HG03460 (cell line): ENCODE measurements around the gene WDR17.

Experiments used
- ATAC-seq: cut with Tn5 transposase; IDR thresholded peaks from one replicate; pipeline ENCODE4 v1.9.1; 2021; ENCODE audit not compliant: unreplicated experiment

WDR17 gene

DNA sequence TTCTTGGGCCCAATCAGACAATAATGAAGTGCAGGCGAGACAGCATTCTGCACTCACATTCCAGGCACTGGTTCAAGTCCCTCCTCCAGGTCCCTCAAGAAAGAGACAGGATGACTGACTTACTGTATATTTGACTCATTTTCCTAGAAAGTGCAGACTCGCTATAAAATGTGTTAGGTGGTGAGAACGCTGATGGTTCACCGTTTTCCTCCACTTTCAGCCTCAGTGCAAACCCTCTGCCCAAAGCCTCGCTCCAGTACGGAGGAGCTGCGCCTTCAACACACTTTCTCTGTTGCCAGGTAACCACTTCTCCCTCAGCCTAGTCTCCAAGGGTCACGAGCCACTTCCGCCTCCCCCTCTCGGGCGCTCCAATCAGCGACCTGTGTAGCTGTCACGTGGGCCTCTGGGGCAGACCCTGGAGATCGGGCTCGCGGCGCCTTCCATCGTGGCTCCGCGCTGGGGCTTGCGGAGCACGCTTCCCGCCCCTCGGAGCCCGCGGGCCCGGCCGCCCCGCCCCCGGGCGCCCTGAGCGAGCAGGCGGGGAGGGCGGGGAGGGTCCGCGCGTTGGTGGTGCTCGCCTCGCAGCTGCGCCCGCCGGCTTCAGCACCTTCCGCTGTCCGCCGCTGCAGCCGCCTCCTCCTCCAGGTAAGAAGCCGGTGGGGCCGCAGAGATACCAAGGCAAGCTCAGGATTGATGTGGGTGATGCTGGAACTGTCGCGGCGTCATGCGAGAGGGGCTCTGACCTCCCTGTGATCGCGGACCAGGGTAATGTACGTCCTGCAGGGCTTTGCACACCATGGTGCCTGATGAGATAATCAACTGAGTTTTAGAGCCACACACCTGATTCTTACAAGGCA lies at the start of gene WDR17:
WDR17 (plus strand) TSS at position 407 of the 857 bp plus-strand sequence. CDS start 45,740 bp downstream, outside the sequence.
- peak; percentile 100 for ATAC-seq

DNA sequence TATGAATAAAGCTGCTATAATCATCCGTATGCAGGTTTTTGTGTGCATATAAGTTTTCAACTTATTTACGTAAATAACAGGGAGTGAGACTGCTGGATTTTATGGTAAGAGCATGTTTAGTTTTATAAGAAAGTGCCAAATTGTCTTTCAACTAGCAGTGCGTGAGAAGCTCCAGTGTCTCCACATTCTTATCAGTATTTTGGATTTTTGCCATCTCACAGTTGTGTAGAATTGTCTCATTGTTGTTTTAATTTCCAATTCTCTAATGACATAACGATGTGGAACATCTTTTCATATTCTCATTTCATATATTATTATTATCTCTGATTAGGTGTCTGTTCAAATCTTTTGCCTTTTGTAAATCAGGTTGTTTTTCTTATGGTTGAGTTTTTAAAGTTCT lies 49.0 kb upstream of the WDR17 start:
- no peak for ATAC-seq

DNA sequence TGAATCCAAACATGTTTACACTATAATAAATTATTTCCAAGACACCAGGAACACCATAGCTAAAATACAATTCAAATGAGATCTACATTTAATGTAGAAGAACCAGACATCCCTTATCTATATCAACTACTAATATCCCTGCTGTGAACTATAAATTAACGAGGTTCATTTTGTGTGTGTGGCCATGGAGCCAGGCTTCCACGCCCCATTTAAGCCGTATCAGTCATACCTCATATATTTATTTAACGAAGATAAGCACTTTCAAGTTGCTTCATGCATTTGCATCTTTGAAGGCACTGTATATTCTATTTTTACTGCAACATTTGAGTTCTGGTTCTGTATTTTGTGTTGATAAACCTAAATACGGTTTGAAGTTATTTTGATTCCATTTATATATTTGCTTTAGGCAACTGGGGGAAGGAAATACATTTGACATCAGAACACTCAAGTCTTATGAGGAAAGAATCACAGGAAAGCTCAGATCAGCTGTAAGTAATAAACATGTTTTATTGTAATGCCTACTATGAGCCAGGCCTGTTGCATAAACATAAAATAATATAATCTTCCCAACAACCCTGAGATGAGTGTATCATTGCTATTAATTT lies 45.1 kb upstream of the WDR17 start:
- ATAC-seq: no peak

DNA sequence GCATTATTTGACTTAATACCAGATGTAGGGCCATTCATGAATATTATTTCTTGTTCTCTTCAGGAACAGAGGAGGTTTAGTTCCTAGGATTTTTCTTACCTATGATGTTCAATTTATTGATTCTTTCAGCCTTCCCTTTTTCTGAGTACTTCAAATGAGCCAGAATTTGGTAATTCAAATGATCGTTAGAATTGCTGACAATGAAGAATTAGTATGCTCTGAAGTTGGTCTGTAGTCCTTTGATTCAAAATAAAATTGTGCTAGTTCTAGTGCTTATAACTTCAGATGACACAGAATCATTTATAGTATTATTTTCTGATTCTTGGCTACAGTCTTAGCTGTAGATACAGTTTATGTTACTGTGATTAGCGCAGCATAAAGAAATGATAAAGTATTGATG lies 35.2 kb upstream of the WDR17 start:
- ATAC-seq: no peak

- no peak for ATAC-seq
Observed at GRCh38 chr4:176031922-176032321, 33.7 kb upstream of the WDR17 start.

DNA sequence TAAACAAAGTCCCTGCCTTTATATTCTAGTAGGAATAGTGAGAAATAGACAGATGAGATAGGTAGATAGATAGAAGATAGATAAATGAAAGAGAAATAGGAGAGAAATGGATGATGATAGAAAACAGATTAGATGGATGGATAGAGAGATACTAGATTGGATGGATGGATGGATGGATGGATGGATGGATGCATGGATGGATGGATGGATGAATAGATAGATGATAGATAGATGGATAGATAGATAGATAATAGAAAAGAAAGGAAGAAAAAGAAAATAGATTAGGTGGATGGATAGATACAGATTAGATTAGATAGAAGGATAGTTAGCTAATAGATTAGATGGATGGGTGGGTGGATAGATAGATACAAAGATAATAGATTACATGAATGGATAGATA lies 33.2 kb upstream of the WDR17 start:
- no peak for ATAC-seq

GRCh38 chr4:176034499-176034898 lies 31.1 kb upstream of the WDR17 start:
- ATAC-seq: no peak

DNA sequence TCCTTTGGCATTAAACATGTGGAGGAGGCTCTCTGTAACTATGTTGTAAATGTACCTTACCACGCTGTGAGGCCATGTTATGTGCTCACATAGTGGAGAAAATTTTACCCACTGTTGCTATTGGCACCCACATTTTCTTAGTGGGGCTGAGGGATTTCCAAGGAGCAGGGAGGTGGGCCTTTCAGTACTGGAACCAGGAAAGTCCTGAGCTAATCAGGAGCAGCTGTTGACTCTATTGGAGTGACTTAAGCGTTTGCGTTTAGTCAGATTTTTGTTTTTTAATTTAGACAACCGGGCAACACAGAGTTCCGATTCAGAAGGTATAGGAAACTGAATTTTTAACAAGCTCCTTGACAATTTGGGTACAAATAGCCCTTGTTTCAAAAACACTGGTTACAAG lies 30.7 kb upstream of the WDR17 start:
- ATAC-seq: no peak

- peak; percentile 80 for ATAC-seq
Observed at GRCh38 chr4:176036585-176037205, 28.9 kb upstream of the WDR17 start.

DNA sequence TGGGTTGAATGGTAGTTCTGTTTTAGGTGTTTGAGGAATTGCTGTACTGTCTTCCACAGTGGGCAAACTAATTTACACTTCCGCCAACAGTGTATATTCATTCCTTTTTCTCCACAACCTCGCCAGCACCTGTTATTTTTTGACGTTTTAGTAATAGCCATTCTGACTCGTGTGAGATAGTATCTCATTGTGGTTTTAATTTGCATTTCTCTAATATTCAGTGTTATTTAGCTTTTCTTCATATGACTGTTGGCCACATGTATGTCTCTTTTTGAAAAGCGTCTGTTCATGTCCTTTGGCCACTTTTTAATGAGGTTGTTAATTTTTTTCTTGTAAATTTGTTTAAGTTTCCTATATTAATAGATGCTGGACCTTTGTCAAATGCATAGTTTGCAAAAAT lies 26.9 kb upstream of the WDR17 start:
- ATAC-seq: no peak

- ATAC-seq: no peak
Observed at GRCh38 chr4:176042195-176042594, 23.4 kb upstream of the WDR17 start.

DNA sequence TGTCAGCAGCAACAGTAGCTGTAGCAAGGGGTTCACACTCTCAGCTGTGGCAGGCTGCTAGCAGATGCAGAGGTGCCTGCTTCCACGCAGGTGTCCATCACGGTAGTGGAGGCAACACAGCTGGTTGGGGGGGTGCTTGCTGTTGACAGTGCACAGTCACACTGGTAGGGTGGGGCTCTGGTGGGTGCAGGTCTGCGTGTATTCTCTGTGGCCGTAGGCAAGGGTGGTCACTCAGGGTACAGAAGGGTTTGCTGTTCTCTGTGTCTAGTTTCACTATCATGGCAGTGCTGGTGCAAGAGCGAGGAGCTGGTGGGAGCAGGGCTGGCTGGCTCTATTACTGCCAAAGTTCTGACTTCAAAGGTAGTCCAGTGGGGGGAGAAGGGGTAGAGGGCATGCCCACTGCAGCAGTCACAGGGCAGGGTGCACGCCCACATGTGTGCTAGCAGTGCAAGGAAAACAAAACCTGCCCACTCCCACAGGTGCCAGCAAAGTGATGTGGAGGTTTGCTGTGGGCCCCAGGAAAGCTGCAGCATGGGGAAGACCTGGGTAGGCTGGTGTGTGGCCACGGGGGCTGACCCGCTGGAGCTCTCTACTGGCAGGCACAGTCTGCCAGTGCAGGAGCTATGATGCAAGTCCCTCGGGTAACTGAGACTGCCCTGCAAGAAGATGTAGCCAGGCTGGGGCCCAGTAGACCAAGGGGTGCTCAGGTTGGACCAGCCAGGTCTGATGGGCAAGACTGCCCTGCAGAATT lies 21.6 kb upstream of the WDR17 start:
- no peak for ATAC-seq

GRCh38 chr4:176044589-176044951 lies 21.1 kb upstream of the WDR17 start:
- no peak for ATAC-seq

DNA sequence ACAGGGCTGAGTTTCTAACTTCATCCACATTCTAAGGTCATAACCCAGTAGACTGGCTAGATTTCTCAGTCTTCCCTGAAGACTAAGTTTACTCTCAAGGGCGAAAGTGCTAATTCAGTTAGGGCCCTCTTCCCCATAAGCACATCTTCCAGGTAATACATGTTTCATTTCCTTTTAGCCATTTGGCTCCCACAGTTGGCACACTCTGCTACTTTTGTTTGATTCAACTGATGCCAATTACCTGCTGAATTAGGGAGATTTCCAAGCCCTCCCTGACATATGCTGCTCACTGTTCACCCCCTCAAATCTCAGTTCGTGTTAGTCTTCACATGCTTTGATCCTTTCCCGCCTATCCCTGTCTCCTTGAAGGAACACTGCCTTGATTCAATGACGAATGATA lies 17.0 kb upstream of the WDR17 start:
- ATAC-seq: no peak

DNA sequence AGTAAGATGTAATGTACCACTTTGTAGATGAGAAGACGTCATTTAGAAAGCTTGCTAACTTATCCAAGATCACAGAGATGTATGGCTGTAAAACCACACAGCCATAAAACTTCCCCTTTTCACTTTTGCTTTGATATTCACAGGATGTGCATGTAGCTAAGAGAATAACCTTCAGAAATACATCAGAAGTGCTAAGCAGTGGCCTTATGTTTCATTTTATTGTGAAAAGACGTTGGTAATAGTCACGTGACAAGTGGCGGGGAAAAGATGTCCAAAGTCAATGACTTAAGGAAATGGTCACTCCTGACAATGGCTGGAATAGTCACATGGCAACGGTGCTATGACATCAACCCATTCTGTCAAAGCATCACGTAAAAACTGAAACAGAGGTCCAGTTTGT lies 12.9 kb upstream of the WDR17 start:
- ATAC-seq: peak; percentile 94

DNA sequence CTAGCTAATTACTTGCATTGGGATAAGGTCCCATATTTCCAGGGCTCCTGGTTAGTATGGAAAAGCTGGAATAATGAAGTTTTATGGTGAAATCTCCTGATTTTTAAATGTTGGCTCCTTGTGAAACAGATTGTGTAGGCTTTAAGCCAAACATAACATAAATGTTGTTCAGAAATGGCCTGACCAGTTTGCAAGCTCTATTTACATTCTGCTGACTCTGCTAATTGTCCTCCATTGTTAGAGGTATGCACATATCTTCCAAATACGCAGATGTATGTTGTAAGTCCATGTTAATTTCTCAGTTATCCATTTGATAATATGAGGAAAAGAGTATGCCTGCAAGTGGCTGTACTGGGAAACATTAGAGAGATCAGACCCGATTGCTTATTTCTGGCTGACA lies 11.9 kb upstream of the WDR17 start:
- no peak for ATAC-seq

DNA sequence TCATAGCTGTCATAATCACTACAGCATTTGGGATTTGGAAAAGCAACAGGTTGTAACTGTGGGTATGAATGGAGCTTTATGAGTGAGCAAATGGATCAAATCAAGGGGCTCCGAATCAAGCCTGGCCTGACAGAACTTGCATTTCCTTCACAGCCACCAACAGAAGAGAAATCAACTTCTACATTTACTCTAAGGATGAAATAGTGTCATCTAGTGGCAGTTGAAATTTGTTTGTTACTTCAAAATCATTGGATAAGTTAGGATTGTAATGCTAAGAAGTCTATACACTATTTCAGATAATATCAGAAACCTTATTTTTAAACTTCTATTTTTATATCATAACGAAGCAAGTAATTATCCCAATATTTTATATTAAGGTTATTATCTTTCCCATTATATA lies 10.7 kb upstream of the WDR17 start:
- ATAC-seq: no peak

DNA sequence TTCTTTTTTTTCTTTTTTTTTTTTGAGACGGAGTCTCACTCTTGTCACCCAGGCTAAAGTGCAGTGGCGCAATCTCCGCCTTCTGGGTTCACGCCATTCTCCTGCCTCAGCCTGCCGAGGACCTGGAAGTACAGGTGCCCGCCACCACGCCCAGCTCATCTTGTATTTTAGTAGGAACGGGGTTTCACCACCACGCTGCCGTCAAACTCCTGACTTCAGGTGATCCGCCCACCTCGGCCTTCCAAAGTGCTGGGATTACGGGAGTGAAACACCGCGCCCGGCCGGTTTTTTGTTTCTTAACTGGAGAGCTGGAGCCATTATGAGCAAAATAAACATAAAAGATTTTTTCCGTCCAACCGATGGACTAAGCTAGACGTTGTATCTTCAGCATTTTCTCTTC lies 1.9 kb upstream of the WDR17 start:
- no peak for ATAC-seq

DNA sequence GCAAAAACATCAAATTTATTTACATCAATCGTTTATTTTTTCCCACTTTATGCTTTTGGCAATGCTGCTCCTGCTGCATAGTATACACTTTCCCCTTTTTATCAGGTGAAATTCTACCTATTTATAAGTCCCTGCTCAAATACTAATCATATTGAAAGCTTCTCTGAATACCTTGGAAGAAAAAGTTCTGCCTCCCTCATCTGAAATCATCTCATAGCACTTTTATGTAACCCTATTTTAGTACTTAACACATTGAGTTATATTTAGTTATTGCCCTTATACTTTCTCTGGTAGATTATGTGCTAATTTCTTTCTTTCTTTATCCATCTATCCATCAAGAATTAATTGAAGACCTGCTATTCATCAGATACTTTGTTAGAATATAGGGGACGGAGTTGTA lies 1.1 kb upstream of the WDR17 start:
- no peak for ATAC-seq

- no peak for ATAC-seq
Observed at GRCh38 chr4:176066757-176067156, 1.1 kb downstream of the WDR17 start.

- ATAC-seq: no peak
Observed at GRCh38 chr4:176077561-176077960, 11.9 kb downstream of the WDR17 start.

GRCh38 chr4:176084769-176085168 lies 19.1 kb downstream of the WDR17 start:
- ATAC-seq: no peak
